Keratinocyte (primary cell): ENCODE results near the gene ELANE. TPM values are rescaled to one million over a fixed set of nuclear protein-coding genes. Genes with fewer than 3 reads are reported as not detected.
A peak's percentile ranks its signal among the peaks of the same experiment; 100 is the strongest.
"Not testable (repeated sequence)": the region's sequence is repeated elsewhere in the genome, so short reads cannot be mapped to it uniquely, and the experiment has no call there.

Experiments
- DNase-seq: peaks from one replicate; pipeline ENCODE4 v3.0.0-alpha.2; 2011; ENCODE audit warnings: low read depth, missing footprints, low spot score
- FAIRE-seq: peaks from 2 replicates; lab custom pipeline; 2011; peaks lifted over from hg19 to GRCh38; lab: Jason Lieb, UNC
- H2AFZ ChIP-seq: 2 replicates; pipeline ENCODE4 v1.6.0; 2012; ENCODE audit warnings: low read length, control low read depth, inconsistent platforms; ENCODE audit not compliant: control insufficient read depth
- H3K27ac ChIP-seq: 2 replicates; pipeline ENCODE4 v1.5.1; 2011; ENCODE audit warnings: low read length; ENCODE audit not compliant: control insufficient read depth, insufficient read depth
- H3K27me3 ChIP-seq: 3 replicates; pipeline ENCODE4 v1.6.0; 2011; ENCODE audit warnings: low read length; ENCODE audit not compliant: control insufficient read depth, insufficient read depth; ENCODE audit errors: extremely low read depth
- H3K36me3 ChIP-seq, 2 experiments: 2 replicates in 1 of 2; 3 replicates in 1 of 2; pipeline ENCODE4 v1.5.1; 2011; ENCODE audit warnings: low read length in 2 of 2, mild to moderate bottlenecking in 1 of 2; ENCODE audit not compliant: control insufficient read depth in 2 of 2, insufficient read depth in 2 of 2; ENCODE audit errors: extremely low read depth in 1 of 2
- H3K4me1 ChIP-seq: 3 replicates; pipeline ENCODE4 v1.5.1; 2011; ENCODE audit warnings: low read length; ENCODE audit not compliant: control insufficient read depth, insufficient read depth; ENCODE audit errors: extremely low read depth
- H3K4me2 ChIP-seq: 3 replicates; pipeline ENCODE4 v1.6.0; 2011; ENCODE audit warnings: low read depth, low read length; ENCODE audit not compliant: control insufficient read depth, insufficient read depth; ENCODE audit errors: extremely low read depth
- H3K4me3 ChIP-seq, 3 experiments: fragments of 200-600 bp in 1 of 3; sonication (generic) in 1 of 3; 2 replicates in 2 of 3; 3 replicates in 1 of 3; pipeline ENCODE4 v1.5.1; 2011 to 2016; ENCODE audit warnings: low read length in 3 of 3, mild to moderate bottlenecking in 3 of 3, control low read depth in 2 of 3, inconsistent platforms in 1 of 3, low read depth in 1 of 3, mixed read lengths in 1 of 3, mixed run types in 1 of 3, moderate library complexity in 1 of 3; ENCODE audit not compliant: control insufficient read depth in 2 of 3, insufficient read depth in 2 of 3; ENCODE audit errors: extremely low read depth in 1 of 3
- H3K79me2 ChIP-seq: 2 replicates; pipeline ENCODE4 v1.6.0; 2012; ENCODE audit warnings: low read length; ENCODE audit not compliant: control insufficient read depth, insufficient read depth
- H3K9ac ChIP-seq: 3 replicates; pipeline ENCODE4 v1.6.0; 2011; ENCODE audit warnings: low read length; ENCODE audit not compliant: control insufficient read depth, insufficient read depth; ENCODE audit errors: extremely low read depth
- H3K9me1 ChIP-seq: 3 replicates; pipeline ENCODE4 v1.6.0; 2011; ENCODE audit warnings: low read length; ENCODE audit not compliant: control insufficient read depth, insufficient read depth; ENCODE audit errors: extremely low read depth
- H3K9me3 ChIP-seq: 2 replicates; pipeline ENCODE4 v1.5.1; 2012; ENCODE audit warnings: low read depth, low read length; ENCODE audit not compliant: control insufficient read depth
- H4K20me1 ChIP-seq: 3 replicates; pipeline ENCODE4 v1.6.0; 2011; ENCODE audit warnings: low read length; ENCODE audit not compliant: control insufficient read depth, insufficient read depth; ENCODE audit errors: extremely low read depth
- CTCF ChIP-seq, 3 experiments: IDR thresholded peaks in 1 of 3; conservative IDR thresholded peaks in 1 of 3; optimal IDR thresholded peaks in 1 of 3; 2 replicates in 2 of 3; 3 replicates in 1 of 3; pipeline versions ENCODE3 to v1.5.1; 2011; ENCODE audit warnings: low read length in 3 of 3, mild to moderate bottlenecking in 3 of 3, moderate library complexity in 2 of 3, control low read depth in 1 of 3, inconsistent platforms in 1 of 3; ENCODE audit not compliant: insufficient read depth in 2 of 3; ENCODE audit errors: extremely low read depth in 1 of 3
- EZH2 ChIP-seq: IDR thresholded peaks from one replicate; pipeline ENCODE4 v1.6.1; 2012; ENCODE audit warnings: inconsistent platforms, mild to moderate bottlenecking, low read length, moderate library complexity
- dilution Hi-C: fragments of 300-500 bp; cut with MboI; formaldehyde crosslinking; loops from one replicate; pipeline ENCODE4 v1.7.0; 2020; ENCODE audit warnings: low sequenced_read_pairs; ENCODE audit not compliant: extremely low pct_ligation_motif_present
- polyA plus RNA-seq, 5 experiments: library from polyadenylated mRNA; depleted of rRNA in 3 of 5; stranded (reverse) in 3 of 5; stranded (forward) in 1 of 5; unstranded in 1 of 5; fragments of >200 nt; gene quantifications; 1 replicate in 1 of 5; 2 replicates in 3 of 5; 3 replicates in 1 of 5; pipeline versions ENCODE4 v1.2.1 to v1.2.3, GENCODE V29; 2011 to 2012; ENCODE audit warnings: missing spikeins in 2 of 5, low read depth in 1 of 5, low replicate concordance in 1 of 5

The ELANE gene
- polyA plus RNA-seq, 1 donor (not counting 4 experiments of a cell fraction or from before 2014, with no cell fraction given), result not detected

GRCh38 chr19:889662-890295 is 37.7 kb downstream of the ELANE start:
- H3K9me1 ChIP-seq, result no peaks in the 10 kb centered on the region
- dilution Hi-C loops, result no loop called here
- H2AFZ ChIP-seq, result no peak overlapping the region
- FAIRE-seq (no peak), DNase-seq (no peak)
- no peak for TF ChIP-seq CTCF (optimal IDR thresholded peaks at IDR 0.05 in 1 of 3, IDR thresholded peaks at IDR 0.05 in 1 of 3, conservative IDR thresholded peaks at IDR 0.05 in 1 of 3; ENCODE audit: extremely low read depth in 1 of 3, insufficient read depth in 2 of 3, low read length in 3 of 3)
- no peak for TF ChIP-seq EZH2
- H4K20me1 ChIP-seq, result no peaks in the 10 kb centered on the region
- no peak overlapping the region for H3K4me3 ChIP-seq
- no peaks in the 10 kb centered on the region for H3K27me3 ChIP-seq
- H3K4me1 ChIP-seq, result no peaks in the 10 kb centered on the region
- H3K4me2 ChIP-seq, result no peak overlapping the region
- no peak overlapping the region for H3K27ac ChIP-seq
- no peaks in the 10 kb centered on the region for H3K9me3 ChIP-seq
- peaks cover 9 to 10% of the 10 kb centered on the region in 2 experiments for H3K36me3 ChIP-seq
- no peak overlapping the region for H3K9ac ChIP-seq
- H3K79me2 ChIP-seq, result no peaks in the 10 kb centered on the region

GRCh38 chr19:890831-891230 is 38.7 kb downstream of the ELANE start:
- TF ChIP-seq EZH2, result no peak
- no peak for TF ChIP-seq CTCF (optimal IDR thresholded peaks at IDR 0.05 in 1 of 3, IDR thresholded peaks at IDR 0.05 in 1 of 3, conservative IDR thresholded peaks at IDR 0.05 in 1 of 3; ENCODE audit: extremely low read depth in 1 of 3, insufficient read depth in 2 of 3, low read length in 3 of 3)
- no peak for FAIRE-seq

GRCh38 chr19:891421-892200 is 39.5 kb downstream of the ELANE start:
- H3K9ac ChIP-seq, result peak overlapping the region; percentile 88
- peak overlapping the region; percentile 77 to 86 (median 80) for H3K4me3 ChIP-seq
- H3K9me1 ChIP-seq, DNase-seq, H2AFZ ChIP-seq, H3K4me1 ChIP-seq, H3K9me3 ChIP-seq, H4K20me1 ChIP-seq, FAIRE-seq, dilution Hi-C loops, H3K79me2 ChIP-seq, H3K27me3 ChIP-seq: not testable (repeated sequence)
- H3K36me3 ChIP-seq, result peaks cover 4 to 10% of the 10 kb centered on the region in 2 experiments
- H3K4me2 ChIP-seq, result peak overlapping the region; percentile 90
- H3K27ac ChIP-seq, result peak overlapping the region; percentile 58

More at GRCh38 chr19:890831-891230, 38.7 kb downstream of the ELANE start:
- Histone ChIP-seq H3K9me1 (no peaks in the 10 kb centered on the region), H4K20me1 (no peaks in the 10 kb centered on the region), H3K4me1 (no peaks in the 10 kb centered on the region), H2AFZ (no peak overlapping the region), H3K27ac (no peak overlapping the region), H3K9ac (no peak overlapping the region), H3K79me2 (no peaks in the 10 kb centered on the region), H3K4me3 (no peak overlapping the region), H3K9me3 (no peaks in the 10 kb centered on the region), H3K4me2 (no peak overlapping the region), H3K36me3 (peaks cover 9 to 10% of the 10 kb centered on the region in 2 experiments), H3K27me3 (no peaks in the 10 kb centered on the region)
- dilution Hi-C loops, result no loop called here
- no peak for DNase-seq
